ENCODE data around the gene STIM1.

The STIM1 gene

GRCh38 chr11:3925513-3925912 lies 70.0 kb downstream of the STIM1 start:
- no peak for DNase-seq

GRCh38 chr11:3926458-3927095 lies 71.1 kb downstream of the STIM1 start:
- DNase-seq, result no peak

- no peak for DNase-seq
Measured at GRCh38 chr11:3927129-3927796, 71.8 kb downstream of the STIM1 start.

GRCh38 chr11:3929232-3929631 lies 73.8 kb downstream of the STIM1 start:
- DNase-seq, result peak in 1 of 2 experiments; percentile 23

GRCh38 chr11:3929649-3930048 lies 74.2 kb downstream of the STIM1 start:
- DNase-seq, result no peak

- DNase-seq, result no peak
Measured at GRCh38 chr11:3932698-3933097, 77.2 kb downstream of the STIM1 start.

- no peak for DNase-seq
Measured at GRCh38 chr11:3933165-3933628, 77.7 kb downstream of the STIM1 start.

- no peak for DNase-seq
Measured at GRCh38 chr11:3934658-3935057, 79.2 kb downstream of the STIM1 start.

- no peak for DNase-seq
Measured at GRCh38 chr11:3936517-3936916, 81.1 kb downstream of the STIM1 start.

- DNase-seq, result no peak
Measured at GRCh38 chr11:3939211-3939610, 83.7 kb downstream of the STIM1 start.

- DNase-seq, result no peak
Measured at GRCh38 chr11:3939651-3940190, 84.3 kb downstream of the STIM1 start.

GRCh38 chr11:3942160-3942955 lies 86.9 kb downstream of the STIM1 start:
- DNase-seq, result no peak

- no peak for DNase-seq
Measured at GRCh38 chr11:3942956-3943497, 87.6 kb downstream of the STIM1 start.

- no peak for DNase-seq
Measured at GRCh38 chr11:3944198-3944597, 88.7 kb downstream of the STIM1 start.

- no peak for DNase-seq
Measured at GRCh38 chr11:3946455-3947017, 91.1 kb downstream of the STIM1 start.

- DNase-seq, result peak in 1 of 2 experiments; percentile 33
Measured at GRCh38 chr11:3947061-3947460, 91.6 kb downstream of the STIM1 start.

- no peak for DNase-seq
Measured at GRCh38 chr11:3949125-3949524, 93.7 kb downstream of the STIM1 start.

- DNase-seq, result no peak
Measured at GRCh38 chr11:3950996-3951660, 95.7 kb downstream of the STIM1 start.

- DNase-seq, result no peak
Measured at GRCh38 chr11:3952715-3953114, 97.3 kb downstream of the STIM1 start.

GRCh38 chr11:3953327-3953726 lies 97.9 kb downstream of the STIM1 start:
- DNase-seq, result no peak

- no peak for DNase-seq
Measured at GRCh38 chr11:3954448-3955298, 99.2 kb downstream of the STIM1 start.

Measured in NCI-H2081 (cell line).